ENCODE data around the gene IPO13. TPM values are rescaled to one million over a fixed set of nuclear protein-coding genes. Genes with fewer than 3 reads are reported as not detected.

IPO13 gene
- total RNA-seq, 2 donors from 2014 or later = 10.4 to 29.3 TPM

DNA sequence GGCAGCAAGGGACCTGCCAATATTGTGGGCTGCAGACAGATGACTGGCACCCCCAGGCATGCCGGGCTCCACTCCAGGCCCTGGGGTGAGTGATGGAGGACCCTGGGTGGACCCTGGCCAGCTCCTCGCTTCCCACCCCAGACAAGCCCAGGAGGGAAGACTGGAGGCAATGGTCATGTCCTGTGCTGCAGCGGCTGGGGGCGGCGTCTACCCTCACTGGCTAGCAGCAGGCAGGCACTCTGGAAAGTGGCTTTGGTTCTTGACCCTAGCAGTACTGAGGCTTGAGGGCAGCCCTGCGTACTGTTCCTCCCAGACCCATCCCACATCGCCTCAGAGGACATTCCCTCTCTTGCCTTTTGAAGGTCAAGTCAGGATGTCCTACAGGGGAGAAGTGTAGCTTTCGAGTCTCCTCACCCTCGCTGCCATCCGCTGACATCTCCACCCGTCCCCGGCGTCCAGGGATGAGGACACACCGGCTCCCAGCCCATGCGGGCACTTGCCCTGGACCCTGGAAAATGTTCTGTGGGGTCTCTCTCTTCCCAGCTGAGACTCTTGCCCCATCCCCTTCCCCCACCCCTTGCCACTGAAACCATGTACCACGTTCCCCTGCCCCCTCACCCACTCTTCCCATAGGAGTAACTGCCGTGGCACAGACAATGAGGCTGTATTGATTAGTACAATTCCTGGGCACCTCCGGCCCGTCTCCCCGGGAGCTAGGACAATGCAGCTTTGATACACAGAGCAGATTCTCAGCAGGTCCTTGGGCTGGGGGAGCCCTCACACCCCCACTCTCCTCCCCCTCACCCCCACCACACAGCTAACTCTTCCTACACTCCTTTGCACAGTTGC is 69.5 kb downstream of the IPO13 start:
- TF ChIP-seq, protein P1, sequence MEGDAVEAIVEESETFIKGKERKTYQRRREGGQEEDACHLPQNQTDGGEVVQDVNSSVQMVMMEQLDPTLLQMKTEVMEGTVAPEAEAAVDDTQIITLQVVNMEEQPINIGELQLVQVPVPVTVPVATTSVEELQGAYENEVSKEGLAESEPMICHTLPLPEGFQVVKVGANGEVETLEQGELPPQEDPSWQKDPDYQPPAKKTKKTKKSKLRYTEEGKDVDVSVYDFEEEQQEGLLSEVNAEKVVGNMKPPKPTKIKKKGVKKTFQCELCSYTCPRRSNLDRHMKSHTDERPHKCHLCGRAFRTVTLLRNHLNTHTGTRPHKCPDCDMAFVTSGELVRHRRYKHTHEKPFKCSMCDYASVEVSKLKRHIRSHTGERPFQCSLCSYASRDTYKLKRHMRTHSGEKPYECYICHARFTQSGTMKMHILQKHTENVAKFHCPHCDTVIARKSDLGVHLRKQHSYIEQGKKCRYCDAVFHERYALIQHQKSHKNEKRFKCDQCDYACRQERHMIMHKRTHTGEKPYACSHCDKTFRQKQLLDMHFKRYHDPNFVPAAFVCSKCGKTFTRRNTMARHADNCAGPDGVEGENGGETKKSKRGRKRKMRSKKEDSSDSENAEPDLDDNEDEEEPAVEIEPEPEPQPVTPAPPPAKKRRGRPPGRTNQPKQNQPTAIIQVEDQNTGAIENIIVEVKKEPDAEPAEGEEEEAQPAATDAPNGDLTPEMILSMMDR (IDR thresholded peaks at IDR 0.05) = no peak
- no peak for TF ChIP-seq POLR2A (IDR thresholded peaks at IDR 0.05)
- Histone ChIP-seq H3K27me3 (no peaks in the 10 kb centered on the region), H3K36me3 (replicated peaks in 1 of 2; ENCODE audit: insufficient read depth in 1 of 2, low read depth in 2 of 2) (no peaks in the 10 kb centered on the region), H3K4me1 (peaks cover 18% of the 10 kb centered on the region), H3K9me3 (no peaks in the 10 kb centered on the region), H3K27ac (no peak overlapping the region), H3K4me3 (no peak overlapping the region)
- DNase-seq (no peak), ATAC-seq (no peak)
- intact Hi-C loops (cut with DNase I) = no loop called here
- 76 to 84% methylated on average over 15 to 19 of the region's 20 CpGs for WGBS, 2 donors

DNA sequence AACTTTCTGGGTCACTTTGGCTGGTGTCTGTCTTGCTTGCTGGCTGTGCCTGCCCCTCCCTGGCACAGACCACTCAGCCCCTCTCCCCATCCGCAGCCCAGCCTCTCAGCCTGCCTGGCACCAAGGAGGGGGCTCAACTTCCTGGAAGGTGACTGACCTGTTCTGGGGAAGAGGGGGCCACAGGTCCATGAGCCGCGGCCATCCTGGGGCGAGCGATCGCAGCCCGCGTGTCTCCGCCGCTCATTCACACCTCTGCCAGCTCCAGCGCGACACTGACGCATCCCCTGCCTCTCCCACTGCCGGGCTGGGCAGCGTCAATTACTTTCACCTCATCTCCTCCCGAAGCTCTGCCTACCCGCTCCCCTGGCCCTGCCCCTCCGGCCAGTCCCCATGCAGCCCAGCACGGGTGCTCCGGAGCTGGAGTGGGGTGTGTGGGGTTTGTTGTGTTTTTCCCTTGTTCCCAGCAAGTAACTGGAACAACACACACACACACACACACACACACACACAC is 70.2 kb downstream of the IPO13 start:
- WGBS, 2 donors = 84 to 89% methylated on average over 16 to 18 of the region's 20 CpGs
- no peak for TF ChIP-seq POLR2A (IDR thresholded peaks at IDR 0.05)

More for the DNA sequence above, 70.2 kb downstream of the IPO13 start:
- H3K27me3 ChIP-seq = no peaks in the 10 kb centered on the region
- H3K4me1 ChIP-seq = peaks cover 11% of the 10 kb centered on the region
- no peak for DNase-seq
- no peaks in the 10 kb centered on the region for H3K9me3 ChIP-seq
- no peaks in the 10 kb centered on the region for H3K36me3 ChIP-seq (replicated peaks in 1 of 2; ENCODE audit: insufficient read depth in 1 of 2, low read depth in 2 of 2)
- ATAC-seq = no peak
- H3K4me3 ChIP-seq = no peak overlapping the region
- no peak overlapping the region for H3K27ac ChIP-seq
- intact Hi-C loops (cut with DNase I) = no loop called here

Other genes starting within 250 kb of the IPO13 start
- 10 to 100 TPM; 14.5 to 15.2 TPM for gene ST3GAL3, start 239.4 kb upstream of the IPO13 start, total RNA-seq
- 10 to 100 TPM in 1 of 2 donors, 1 to 10 TPM in 1; 1.3 to 12.5 TPM for gene ARTN, start 13.1 kb upstream of the IPO13 start, total RNA-seq
- gene DPH2, start 23.1 kb downstream of the IPO13 start, total RNA-seq = 10 to 100 TPM; 25.4 to 35.3 TPM
- 100 to 1,000 TPM in 1 of 2 donors, 10 to 100 TPM in 1; 73.5 to 103 TPM for gene ATP6V0B, start 28.0 kb downstream of the IPO13 start, total RNA-seq
- 10 to 100 TPM; 18.2 to 29.3 TPM for gene B4GALT2, start 32.3 kb downstream of the IPO13 start, total RNA-seq
- 10 to 100 TPM in 1 of 2 donors, 1 to 10 TPM in 1; 6.7 to 21.1 TPM for gene CCDC24, start 44.6 kb downstream of the IPO13 start, total RNA-seq
- gene SLC6A9, start 84.5 kb downstream of the IPO13 start, total RNA-seq = 1 to 10 TPM; 2.3 to 4.6 TPM
- not detected for gene KLF17, start 171.9 kb downstream of the IPO13 start, total RNA-seq
- not detected for gene KLF18, start 194.7 kb downstream of the IPO13 start, total RNA-seq